Head of caudate nucleus (tissue), 42 donors: Measurements from ENCODE around the gene IFT57.
"Not testable (repeated sequence)": the region's sequence is repeated elsewhere in the genome, so short reads cannot be mapped to it uniquely, and the experiment has no call there.

Experiments
- DNase-seq, 42 donors: peaks; one replicate each; pipeline versions ENCODE4 v3.0.0 to v3.0.0-alpha.2; 2020 to 2021; ENCODE audit warnings: mixed read lengths in 7 of 42
- intact Hi-C: fragments of 100-400 bp; cut with DNase I; formaldehyde crosslinking; loops from one replicate; pipeline ENCODE4 v1.15.0; 2022

The IFT57 gene

DNA sequence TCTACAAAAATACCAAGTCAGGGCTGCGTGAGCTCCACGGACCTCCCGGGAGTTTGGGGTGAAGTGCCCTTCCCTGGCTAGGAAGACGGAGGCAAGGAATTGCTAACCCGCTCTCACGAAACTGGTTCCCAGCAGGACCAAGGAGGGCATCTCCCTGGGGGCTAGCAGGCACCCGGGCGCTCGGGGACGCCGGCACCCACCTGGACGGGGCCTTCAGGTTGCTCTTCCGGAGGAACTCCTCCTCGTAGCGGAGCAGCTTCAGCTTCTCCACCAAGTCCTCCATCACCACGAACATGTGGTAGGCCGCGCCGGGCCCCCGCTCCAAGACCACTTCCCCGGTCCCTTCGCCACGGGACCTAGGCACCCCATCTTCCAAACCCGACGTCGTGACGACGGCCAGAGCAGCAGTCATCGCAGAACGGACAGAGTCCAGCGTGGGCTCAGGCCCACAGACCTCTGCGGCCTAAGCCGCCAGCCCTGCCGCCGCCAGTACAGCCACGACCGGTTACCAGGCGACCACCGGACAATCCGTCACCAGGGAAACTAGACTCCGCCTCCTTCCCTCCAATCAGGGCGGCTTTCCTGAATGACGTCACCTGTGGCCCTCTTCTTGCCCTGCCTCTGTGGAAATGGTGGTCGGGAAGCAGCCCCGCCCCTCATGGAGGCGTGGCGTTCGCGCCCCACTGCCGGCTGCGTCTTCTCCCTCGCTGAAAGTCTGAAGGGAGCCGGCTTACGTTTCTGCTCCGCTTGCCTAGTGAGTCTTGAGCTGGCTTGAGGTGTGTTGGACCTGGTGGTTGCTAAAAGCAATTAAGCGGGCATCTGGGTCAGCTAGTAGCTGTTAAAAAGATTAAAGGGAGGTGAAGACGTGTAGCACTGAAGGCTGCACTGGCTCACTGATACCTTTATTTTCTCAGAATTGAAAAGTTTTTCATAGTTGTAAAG is at the start of gene IFT57:
Gene IFT57 (minus strand): TSS at position 514 of the 942 bp plus-strand sequence. CDS start 102 bp downstream, at position 412.
- intact Hi-C loops, result no loop called here
- peak; percentile 97 to 100 (median 99) for DNase-seq

GRCh38 chr3:108271626-108272025 is 49.4 kb upstream of the IFT57 start:
- DNase-seq, result no peak
- intact Hi-C loops, result no loop called here

DNA sequence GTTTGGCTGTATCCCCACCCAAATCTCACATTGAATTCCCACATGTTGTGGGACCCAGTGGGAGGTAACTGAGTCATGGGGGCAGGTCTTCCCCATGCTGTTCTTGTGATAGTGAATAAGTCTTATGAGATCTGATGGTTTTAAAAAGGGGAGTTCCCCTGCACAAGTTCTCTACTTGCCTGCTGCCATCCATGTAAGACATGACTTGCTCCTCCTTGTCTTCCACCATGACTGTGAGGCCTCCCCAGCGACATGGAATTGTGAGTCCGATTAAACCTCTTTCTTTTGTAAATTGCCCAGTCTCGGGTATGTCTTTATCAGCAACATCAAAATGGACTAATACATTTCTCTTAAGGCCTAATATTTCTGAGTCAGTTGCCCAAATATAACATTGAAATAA is 46.0 kb upstream of the IFT57 start:
- intact Hi-C loops, DNase-seq: not testable (repeated sequence)

- intact Hi-C loops, DNase-seq: not testable (repeated sequence)
Measured at GRCh38 chr3:108264534-108265298, 42.5 kb upstream of the IFT57 start.

- DNase-seq, result no peak
- intact Hi-C loops, result no loop called here
Measured at GRCh38 chr3:108255131-108255530, 32.9 kb upstream of the IFT57 start.

- intact Hi-C loops, result no loop called here
Measured at GRCh38 chr3:108251844-108252243, 29.6 kb upstream of the IFT57 start.

GRCh38 chr3:108251265-108251664 is 29.0 kb upstream of the IFT57 start:
- intact Hi-C loops, result no loop called here
- DNase-seq, result no peak

More at GRCh38 chr3:108251844-108252243, 29.6 kb upstream of the IFT57 start:
- no peak for DNase-seq

GRCh38 chr3:108250626-108251025 is 28.4 kb upstream of the IFT57 start:
- no peak for DNase-seq
- intact Hi-C loops, result no loop called here

DNA sequence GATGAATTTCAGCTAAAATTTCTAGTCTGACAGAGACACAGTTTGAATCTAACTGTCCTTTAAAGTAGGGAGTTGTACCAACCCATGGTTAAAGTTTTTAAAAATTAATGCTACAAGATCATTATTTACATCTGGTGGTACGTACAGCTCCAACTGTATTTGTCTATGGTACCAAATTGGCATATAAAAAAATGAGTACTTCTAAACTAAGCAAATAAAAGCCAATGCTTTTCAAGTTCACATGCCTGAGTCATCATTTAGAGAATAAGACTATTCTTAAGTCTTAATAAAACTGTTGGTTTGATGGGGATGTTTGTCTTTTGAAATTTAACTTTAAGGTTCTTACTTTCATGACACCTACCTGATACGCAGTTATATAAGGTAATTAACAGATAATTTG is 21.0 kb upstream of the IFT57 start:
- intact Hi-C loops, result no loop called here
- no peak for DNase-seq

DNA sequence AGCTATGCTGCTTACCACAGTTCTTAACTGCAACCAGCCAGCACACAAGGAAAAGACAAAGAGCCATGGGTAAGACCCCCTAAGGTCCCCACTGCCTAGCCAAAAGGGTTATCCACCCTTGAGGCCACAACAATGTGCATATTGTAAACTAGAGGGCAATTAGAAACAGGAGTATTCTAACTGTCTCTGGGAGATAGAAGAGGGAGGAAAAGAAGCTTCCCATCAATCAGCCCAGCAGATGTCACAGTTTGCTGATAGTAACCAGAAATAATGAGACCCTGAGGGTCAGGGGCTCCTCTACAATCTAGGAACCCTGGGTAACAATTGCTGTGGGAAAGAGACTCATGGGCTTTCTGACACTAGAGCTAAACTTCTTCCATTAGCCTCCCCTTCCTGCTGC is 20.6 kb upstream of the IFT57 start:
- no peak for DNase-seq
- intact Hi-C loops, result no loop called here

DNA sequence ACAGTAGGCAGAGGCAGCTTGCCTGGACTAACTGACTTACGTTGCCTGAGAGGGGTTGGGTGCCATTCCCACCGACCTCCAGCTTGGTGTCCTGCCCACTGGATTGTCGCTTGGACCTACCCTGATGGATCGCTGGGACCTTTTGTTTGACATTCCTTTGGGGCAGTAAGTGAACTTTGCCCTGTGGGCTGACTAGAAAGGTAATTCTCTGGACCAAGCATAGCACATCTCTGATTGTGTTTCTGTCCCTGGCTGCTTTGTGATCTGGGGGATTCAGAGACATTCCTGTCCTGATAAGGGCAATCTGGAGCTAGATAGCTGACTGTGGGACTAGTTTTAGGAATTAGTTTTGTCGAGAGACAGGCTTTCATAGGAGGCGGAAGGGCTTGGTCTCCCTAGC is 19.5 kb upstream of the IFT57 start:
- intact Hi-C loops, result no loop called here
- no peak for DNase-seq

- DNase-seq, result no peak
- intact Hi-C loops, result no loop called here
Measured at GRCh38 chr3:108241146-108241545, 18.9 kb upstream of the IFT57 start.

- intact Hi-C loops, result no loop called here
Measured at GRCh38 chr3:108239082-108239481, 16.9 kb upstream of the IFT57 start.

GRCh38 chr3:108235290-108235689 is 13.1 kb upstream of the IFT57 start:
- intact Hi-C loops, result no loop called here
- no peak for DNase-seq

More at GRCh38 chr3:108239082-108239481, 16.9 kb upstream of the IFT57 start:
- DNase-seq, result no peak

GRCh38 chr3:108234387-108234957 is 12.2 kb upstream of the IFT57 start:
- intact Hi-C loops, result no loop called here
- no peak for DNase-seq

- no peak for DNase-seq
- intact Hi-C loops, result no loop called here
Measured at GRCh38 chr3:108228286-108228685, 6.1 kb upstream of the IFT57 start.

DNA sequence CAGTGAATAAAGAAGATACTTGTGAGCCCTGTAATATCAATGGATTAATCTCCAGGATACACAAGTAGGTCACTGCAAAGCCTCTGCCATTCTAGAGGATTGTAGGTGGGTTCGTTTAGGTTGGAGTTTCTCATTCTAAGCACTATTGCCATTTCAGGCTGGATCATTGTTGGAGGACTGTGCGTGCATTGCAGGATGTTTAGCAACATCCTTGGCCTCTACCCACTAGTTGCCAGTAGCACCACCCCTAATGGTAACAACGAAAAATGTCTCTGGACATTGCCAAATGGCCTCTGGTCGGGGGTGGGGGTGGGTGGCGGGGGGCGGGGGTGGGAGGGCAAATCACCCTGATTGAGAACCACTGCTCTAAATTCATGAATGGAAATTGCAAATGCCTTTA is 4.9 kb upstream of the IFT57 start:
- no peak for DNase-seq
- intact Hi-C loops, result no loop called here

DNA sequence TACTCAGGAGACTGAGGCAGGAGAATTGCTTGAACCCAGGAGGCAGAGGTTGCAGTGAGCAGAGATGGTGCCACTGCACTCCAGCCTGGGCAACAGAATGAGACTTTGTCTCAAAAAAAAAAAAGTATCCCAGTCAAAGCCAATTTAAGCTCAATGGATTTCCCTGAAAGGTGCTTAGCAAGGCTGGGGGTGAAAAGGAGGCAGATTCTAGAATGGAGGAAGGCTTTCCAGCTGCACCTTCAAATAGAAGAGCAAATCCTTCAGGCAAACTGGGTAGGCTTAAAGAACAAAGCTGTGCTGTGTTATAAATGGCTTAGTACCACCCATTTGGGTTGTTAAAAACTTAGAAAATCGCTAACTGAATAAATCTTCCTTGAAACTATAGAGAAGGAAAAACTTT is 3.0 kb upstream of the IFT57 start:
- DNase-seq, result no peak
- intact Hi-C loops, result no loop called here

DNA sequence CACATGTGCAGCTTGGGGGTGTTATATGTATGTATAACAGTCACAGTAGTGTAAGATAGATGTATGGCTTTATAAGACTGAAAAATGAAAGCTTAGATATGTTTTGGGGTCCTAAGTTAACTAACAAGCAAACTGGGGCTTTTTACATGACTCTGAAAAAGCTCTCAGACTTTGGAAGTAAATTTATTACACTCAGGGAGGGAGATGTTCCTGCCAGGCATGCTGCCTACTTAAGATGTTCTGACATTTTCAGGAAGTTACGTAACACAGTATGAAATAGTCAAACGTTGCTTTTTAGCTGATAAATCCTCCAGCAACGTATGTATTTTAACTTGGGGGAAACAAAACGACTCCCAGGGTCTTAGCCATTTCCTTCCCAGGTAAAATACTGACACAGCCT is 1.7 kb upstream of the IFT57 start:
- DNase-seq, result peak in 14 of 42 donors; percentile 9 to 67 (median 28)
- intact Hi-C loops, result no loop called here
